Activated T-cell treated with anti-CD3 and anti-CD28 coated beads, Interleukin-2, amount 50 U/mL, for 4 hours (primary cell): ENCODE data around the gene LYPD6B. TPM values are rescaled to one million over a fixed set of nuclear protein-coding genes. Genes with fewer than 3 reads are reported as not detected.

Experiments
- ATAC-seq, 2 donors: fragments of 200-7000 bp; cut with Tn5 transposase; one replicate each; pipeline ENCODE4 v1.10.0; 2021
- DNase-seq: peaks from one replicate; pipeline ENCODE4 v3.0.0-alpha.2; 2020
- H3K27me3 Mint-ChIP-seq: one replicate; pipeline ENCODE4 v1.8.0; 2021; ENCODE audit warnings: low read depth, mixed read lengths
- H3K36me3 Mint-ChIP-seq: one replicate; pipeline ENCODE4 v1.8.0; 2022; ENCODE audit warnings: mixed read lengths; ENCODE audit not compliant: insufficient read depth
- H3K4me1 Mint-ChIP-seq: one replicate; pipeline ENCODE4 v1.8.0; 2021; ENCODE audit warnings: low read depth, mixed read lengths
- H3K4me3 Mint-ChIP-seq: one replicate; pipeline ENCODE4 v1.8.0; 2021; ENCODE audit warnings: mild to moderate bottlenecking, moderate library complexity, mixed read lengths
- H3K9me3 Mint-ChIP-seq: one replicate; pipeline ENCODE4 v1.8.0; 2021; ENCODE audit warnings: mixed read lengths
- total RNA-seq, 3 donors: library from RNA; stranded (reverse); gene quantifications; one replicate each; pipeline ENCODE4 v1.2.1, GENCODE V29; 2021

The LYPD6B gene, protein sequence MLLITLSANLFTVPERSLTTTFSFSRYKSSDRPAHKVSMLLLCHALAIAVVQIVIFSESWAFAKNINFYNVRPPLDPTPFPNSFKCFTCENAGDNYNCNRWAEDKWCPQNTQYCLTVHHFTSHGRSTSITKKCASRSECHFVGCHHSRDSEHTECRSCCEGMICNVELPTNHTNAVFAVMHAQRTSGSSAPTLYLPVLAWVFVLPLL
- total RNA-seq: not detected

DNA sequence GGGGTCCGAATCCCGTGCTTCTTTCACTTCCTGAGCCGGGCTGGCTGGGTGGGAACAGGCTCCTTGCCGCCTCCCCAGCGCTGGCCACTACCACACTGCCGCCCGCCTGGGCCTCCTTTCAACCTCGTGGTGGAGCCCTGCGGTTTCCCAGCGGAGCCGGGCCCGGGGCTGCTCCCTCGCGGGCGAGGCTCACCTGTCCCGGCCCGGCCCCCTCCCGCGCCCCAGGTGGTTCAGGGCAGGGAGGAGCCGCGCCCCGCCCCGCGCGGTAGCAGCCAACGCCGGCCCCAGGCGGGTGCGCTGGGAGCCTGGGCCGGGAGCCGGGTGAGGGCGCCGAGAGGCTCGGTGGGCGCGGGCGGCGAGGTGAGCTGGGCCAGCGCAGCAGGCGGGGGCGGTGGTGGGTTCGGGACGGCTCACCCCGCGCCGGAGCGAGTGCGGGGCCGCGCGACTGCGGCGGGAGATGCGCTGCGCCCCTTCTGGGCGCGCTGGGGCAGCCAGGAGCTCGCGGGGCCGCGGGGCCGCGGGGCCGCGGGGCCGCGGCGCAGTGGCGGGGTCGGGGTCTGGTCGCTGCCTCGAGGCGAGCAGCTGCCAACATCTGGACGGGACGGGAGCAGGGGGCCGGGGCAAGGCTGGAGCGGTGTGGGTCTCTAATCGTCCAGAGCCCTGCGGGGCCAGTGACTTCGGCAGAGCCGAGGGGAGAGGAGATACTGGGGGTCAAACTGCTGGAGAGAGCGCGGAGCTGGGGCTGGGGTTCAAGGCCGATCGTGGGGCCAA is at the start of gene LYPD6B:
LYPD6B (plus strand) TSS at position 258 of the 771 bp plus-strand sequence. CDS start 92,250 bp downstream, outside the sequence.
- peak within 1 kb of the TSS; percentile 48 for H3K4me3 Mint-ChIP-seq
- H3K27me3 Mint-ChIP-seq: peaks cover 47% of the 10 kb centered on the region
- no peak for DNase-seq

GRCh38 chr2:148989882-148990493 is 48.5 kb upstream of the LYPD6B start:
- peaks cover 5% of the 10 kb centered on the region for H3K36me3 Mint-ChIP-seq
- ATAC-seq (peak in 1 of 2 donors; percentile 77), DNase-seq (peak; percentile 29)
- H3K9me3 Mint-ChIP-seq: no peaks in the 10 kb centered on the region
- H3K4me3 Mint-ChIP-seq: no peak overlapping the region
- no peaks in the 10 kb centered on the region for H3K27me3 Mint-ChIP-seq
- no peaks in the 10 kb centered on the region for H3K4me1 Mint-ChIP-seq

More for the DNA sequence above, at the start of gene LYPD6B:
- H3K36me3 Mint-ChIP-seq: no peaks in the 10 kb centered on the region
- peaks cover 7% of the 10 kb centered on the region for H3K4me1 Mint-ChIP-seq
- no peaks in the 10 kb centered on the region for H3K9me3 Mint-ChIP-seq
- ATAC-seq: peak; percentile 56 to 61

DNA sequence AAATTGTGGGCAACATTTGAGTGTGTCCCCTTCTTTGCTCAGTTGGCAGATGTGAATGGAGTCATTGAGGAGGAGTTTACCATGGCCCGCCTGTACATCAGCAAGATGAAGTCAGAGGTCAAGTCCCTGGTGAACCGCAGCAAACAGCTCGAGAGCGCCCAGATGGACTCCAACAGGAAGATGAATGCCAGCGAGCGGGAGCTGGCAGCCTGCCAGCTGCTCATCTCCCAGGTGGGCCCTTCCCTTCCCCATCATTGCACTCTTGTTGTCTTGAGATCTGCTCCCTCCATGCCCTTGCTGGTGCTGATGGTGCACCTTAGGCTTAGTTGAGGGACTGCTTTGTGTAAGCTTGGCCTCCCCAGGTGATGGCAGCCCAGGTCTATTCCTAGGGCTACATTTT is 47.5 kb upstream of the LYPD6B start:
- no peaks in the 10 kb centered on the region for H3K9me3 Mint-ChIP-seq
- no peak for ATAC-seq
- H3K36me3 Mint-ChIP-seq: peaks cover 5% of the 10 kb centered on the region
- no peak for DNase-seq
- H3K4me1 Mint-ChIP-seq: no peaks in the 10 kb centered on the region
- H3K4me3 Mint-ChIP-seq: no peak overlapping the region
- H3K27me3 Mint-ChIP-seq: no peaks in the 10 kb centered on the region

DNA sequence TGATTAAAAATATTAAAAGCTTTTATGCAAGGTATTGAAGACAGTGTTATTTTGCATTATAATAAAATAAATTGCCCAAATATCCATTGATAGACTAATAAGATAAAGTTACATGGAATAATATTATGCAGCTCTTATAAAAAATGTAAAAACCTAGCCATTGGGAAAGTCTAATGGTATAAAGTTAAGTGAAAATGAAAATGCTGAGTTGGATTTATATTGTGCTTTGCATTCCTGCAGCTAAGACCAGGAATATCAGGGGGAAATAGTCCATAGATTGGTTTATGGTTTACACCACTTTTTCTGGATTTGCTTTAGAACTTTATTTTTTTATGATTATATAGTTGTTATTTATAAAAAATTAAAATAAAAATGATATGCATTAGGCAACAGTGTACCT is 46.1 kb upstream of the LYPD6B start:
- peaks cover 5% of the 10 kb centered on the region for H3K36me3 Mint-ChIP-seq
- no peaks in the 10 kb centered on the region for H3K27me3 Mint-ChIP-seq
- H3K4me1 Mint-ChIP-seq: no peaks in the 10 kb centered on the region
- ATAC-seq: no peak
- DNase-seq: no peak
- H3K9me3 Mint-ChIP-seq: no peaks in the 10 kb centered on the region
- no peak overlapping the region for H3K4me3 Mint-ChIP-seq

- no peak overlapping the region for H3K4me3 Mint-ChIP-seq
- no peaks in the 10 kb centered on the region for H3K9me3 Mint-ChIP-seq
- H3K36me3 Mint-ChIP-seq: peaks cover 10% of the 10 kb centered on the region
Observed at GRCh38 chr2:148993351-148993750, 45.1 kb upstream of the LYPD6B start.

GRCh38 chr2:148994341-148994740 is 44.2 kb upstream of the LYPD6B start:
- Mint-ChIP-seq H3K27me3 (no peaks in the 10 kb centered on the region), H3K9me3 (no peaks in the 10 kb centered on the region), H3K4me1 (no peaks in the 10 kb centered on the region), H3K36me3 (peaks cover 10% of the 10 kb centered on the region), H3K4me3 (no peak overlapping the region)
- no peak for ATAC-seq
- DNase-seq: no peak

More at GRCh38 chr2:148993351-148993750, 45.1 kb upstream of the LYPD6B start:
- Mint-ChIP-seq H3K4me1 (no peaks in the 10 kb centered on the region), H3K27me3 (no peaks in the 10 kb centered on the region)
- ATAC-seq (no peak), DNase-seq (no peak)

- DNase-seq: no peak
- no peak overlapping the region for H3K4me3 Mint-ChIP-seq
- no peaks in the 10 kb centered on the region for H3K9me3 Mint-ChIP-seq
- H3K36me3 Mint-ChIP-seq: peaks cover 14% of the 10 kb centered on the region
- H3K4me1 Mint-ChIP-seq: peaks cover 3% of the 10 kb centered on the region
- no peaks in the 10 kb centered on the region for H3K27me3 Mint-ChIP-seq
- ATAC-seq: no peak
Observed at GRCh38 chr2:148996805-148997204, 41.7 kb upstream of the LYPD6B start.

DNA sequence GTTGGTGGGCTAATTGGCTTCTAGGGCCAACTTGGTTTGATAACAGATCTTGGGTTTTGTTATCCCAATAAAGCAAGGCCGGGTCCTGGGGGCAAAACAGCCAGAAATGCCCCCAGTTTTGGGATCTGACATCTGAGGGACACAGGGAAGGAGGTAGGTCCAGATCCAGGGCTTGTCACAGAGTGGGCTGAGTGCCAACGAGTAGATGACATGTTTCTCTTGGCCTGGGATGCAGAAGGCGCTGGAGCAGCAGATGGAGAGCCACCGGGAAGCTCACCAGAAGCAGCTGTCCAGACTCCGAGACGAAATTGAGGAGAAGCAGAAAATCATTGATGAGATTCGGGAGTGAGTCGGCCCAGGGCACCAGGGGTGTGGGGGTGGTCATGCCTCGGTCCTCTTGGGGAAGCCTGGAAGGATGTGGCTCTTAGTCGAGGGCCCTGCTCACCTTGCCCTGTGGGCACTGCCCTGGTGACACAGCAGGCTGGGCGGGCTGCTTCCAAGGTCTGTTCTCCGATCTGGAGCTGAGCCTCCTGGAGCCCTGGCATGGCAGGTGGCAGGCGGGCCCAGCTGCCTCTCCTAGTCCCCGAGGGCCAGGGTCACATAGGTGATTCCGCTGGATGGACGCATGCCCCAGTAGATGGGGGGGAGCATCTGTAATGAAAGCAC is 40.2 kb upstream of the LYPD6B start:
- no peaks in the 10 kb centered on the region for H3K9me3 Mint-ChIP-seq
- H3K4me3 Mint-ChIP-seq: no peak overlapping the region
- H3K27me3 Mint-ChIP-seq: no peaks in the 10 kb centered on the region
- ATAC-seq: no peak
- DNase-seq: no peak
- H3K36me3 Mint-ChIP-seq: peaks cover 25% of the 10 kb centered on the region
- peaks cover 3% of the 10 kb centered on the region for H3K4me1 Mint-ChIP-seq

DNA sequence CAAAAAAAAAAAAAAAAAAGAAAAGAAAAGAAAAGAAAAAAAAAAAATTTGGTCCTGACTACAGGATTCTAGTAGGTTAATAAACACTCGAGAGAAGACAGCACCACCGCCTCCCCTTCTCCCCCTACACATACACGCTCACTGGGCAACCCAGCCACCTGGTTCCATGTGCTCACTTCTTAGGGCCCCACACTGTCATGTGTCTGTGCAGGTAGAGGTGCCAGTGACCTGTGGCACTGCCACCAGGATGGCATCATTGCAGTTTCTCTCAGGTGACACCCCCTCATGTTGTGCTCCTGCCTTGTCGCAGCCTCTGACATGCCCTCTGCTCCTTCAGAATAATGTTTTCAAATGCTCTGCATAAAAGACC is 39.7 kb upstream of the LYPD6B start:
- DNase-seq: no peak
- H3K27me3 Mint-ChIP-seq: no peaks in the 10 kb centered on the region
- peaks cover 3% of the 10 kb centered on the region for H3K4me1 Mint-ChIP-seq
- no peaks in the 10 kb centered on the region for H3K9me3 Mint-ChIP-seq
- ATAC-seq: no peak
- H3K36me3 Mint-ChIP-seq: peaks cover 22% of the 10 kb centered on the region
- H3K4me3 Mint-ChIP-seq: no peak overlapping the region

- H3K27me3 Mint-ChIP-seq: no peaks in the 10 kb centered on the region
- no peaks in the 10 kb centered on the region for H3K9me3 Mint-ChIP-seq
Observed at GRCh38 chr2:148999451-148999921, 39.0 kb upstream of the LYPD6B start.

GRCh38 chr2:149000158-149000938 is 38.2 kb upstream of the LYPD6B start:
- Mint-ChIP-seq H3K9me3 (no peaks in the 10 kb centered on the region), H3K27me3 (no peaks in the 10 kb centered on the region), H3K36me3 (peaks cover 20% of the 10 kb centered on the region), H3K4me1 (peaks cover 3% of the 10 kb centered on the region), H3K4me3 (no peak overlapping the region)
- ATAC-seq: peak; percentile 59
- no peak for DNase-seq

More at GRCh38 chr2:148999451-148999921, 39.0 kb upstream of the LYPD6B start:
- peaks cover 20% of the 10 kb centered on the region for H3K36me3 Mint-ChIP-seq
- no peak overlapping the region for H3K4me3 Mint-ChIP-seq
- ATAC-seq (no peak), DNase-seq (no peak)
- H3K4me1 Mint-ChIP-seq: peaks cover 3% of the 10 kb centered on the region

DNA sequence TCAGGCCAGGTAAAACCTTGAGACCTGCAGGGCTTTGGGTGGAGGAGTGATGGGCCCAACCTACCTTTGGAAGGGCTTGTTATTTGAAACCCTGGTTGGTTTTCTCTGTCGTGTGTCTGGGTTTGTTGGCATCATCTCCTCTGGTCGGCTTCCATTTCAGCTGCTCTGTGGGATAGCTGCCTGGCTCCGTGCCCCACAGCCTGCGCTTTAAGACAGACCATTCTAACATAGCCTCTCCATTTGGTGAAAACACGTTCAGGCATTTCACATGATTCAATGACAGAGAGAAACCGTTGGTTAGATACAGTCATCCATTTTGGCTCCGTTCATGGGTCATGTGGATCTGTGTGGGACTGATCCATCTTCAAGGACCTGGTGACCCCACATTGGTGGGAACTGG is 37.0 kb upstream of the LYPD6B start:
- H3K4me3 Mint-ChIP-seq: no peak overlapping the region
- H3K36me3 Mint-ChIP-seq: peaks cover 20% of the 10 kb centered on the region
- H3K27me3 Mint-ChIP-seq: no peaks in the 10 kb centered on the region
- ATAC-seq (no peak), DNase-seq (no peak)
- H3K9me3 Mint-ChIP-seq: no peaks in the 10 kb centered on the region
- H3K4me1 Mint-ChIP-seq: peaks cover 3% of the 10 kb centered on the region

GRCh38 chr2:149002378-149002890 is 36.1 kb upstream of the LYPD6B start:
- H3K36me3 Mint-ChIP-seq: peaks cover 20% of the 10 kb centered on the region
- H3K9me3 Mint-ChIP-seq: no peaks in the 10 kb centered on the region
- ATAC-seq (no peak), DNase-seq (no peak)
- peaks cover 3% of the 10 kb centered on the region for H3K4me1 Mint-ChIP-seq
- no peaks in the 10 kb centered on the region for H3K27me3 Mint-ChIP-seq
- no peak overlapping the region for H3K4me3 Mint-ChIP-seq
